ENCODE measurements around the gene EAPP.
"Not testable (repeated sequence)": the region's sequence is repeated elsewhere in the genome, so short reads cannot be mapped to it uniquely, and the experiment has no call there.

EAPP gene

DNA sequence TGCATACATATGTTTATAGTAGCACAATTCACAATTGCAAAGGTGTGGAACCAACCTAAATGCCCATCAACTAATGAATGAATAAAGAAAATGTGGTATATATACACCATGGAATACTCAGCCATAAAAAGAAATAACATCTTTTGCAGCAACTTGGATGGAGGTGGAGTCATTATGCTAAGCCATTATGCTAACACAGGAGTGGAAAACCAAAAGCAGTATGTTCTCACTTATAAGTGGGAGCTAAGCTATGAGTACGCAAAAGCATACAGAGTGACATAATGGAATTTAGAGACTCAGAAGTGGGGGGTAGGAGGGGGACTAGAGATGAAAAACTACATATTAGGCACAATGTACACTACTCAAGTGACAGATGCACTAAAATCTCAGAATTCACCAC, 61.2 kb downstream of the EAPP start:
- no peak for DNase-seq

DNA sequence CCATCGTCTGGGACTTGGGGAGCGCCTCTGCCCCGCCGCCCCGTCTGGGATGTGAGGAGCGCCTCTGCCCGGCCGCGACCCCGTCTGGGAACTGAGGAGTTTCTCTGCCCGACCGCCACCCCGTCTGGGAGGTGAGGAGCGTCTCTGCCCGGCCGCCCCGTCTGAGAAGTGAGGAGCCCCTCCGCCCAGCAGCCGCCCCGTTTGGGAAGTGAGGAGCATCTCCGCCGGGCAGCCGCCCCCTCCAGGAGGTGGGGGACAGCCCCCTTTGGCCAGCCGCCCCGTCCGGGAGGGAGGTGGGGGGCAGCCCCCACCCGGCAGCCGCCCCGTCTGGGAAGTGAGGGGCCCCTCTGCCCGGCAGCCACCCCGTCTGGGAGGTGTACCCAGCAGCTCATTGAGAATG, 63.5 kb downstream of the EAPP start:
- DNase-seq, result not testable (repeated sequence)

DNA sequence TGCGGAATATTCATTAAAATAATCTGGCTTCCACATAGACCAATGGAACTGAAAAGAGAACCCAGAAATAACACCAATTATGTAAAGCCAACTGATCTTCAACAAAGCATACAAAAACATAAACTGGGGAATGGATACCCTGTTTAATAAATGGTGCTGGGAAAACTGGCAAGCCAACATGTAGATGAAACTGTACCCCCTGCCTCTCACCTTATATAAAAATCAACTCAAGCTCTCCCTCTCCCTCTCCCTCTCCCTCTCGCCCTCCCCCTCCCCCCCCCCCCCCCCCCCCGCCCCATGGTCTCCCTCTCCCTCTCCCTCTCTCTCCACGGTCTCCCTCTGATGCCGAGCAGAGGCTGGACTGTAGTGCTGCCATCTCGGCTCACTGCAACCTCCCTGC, 64.3 kb downstream of the EAPP start:
- DNase-seq, result no peak

GRCh38 chr14:34474187-34474679, 65.3 kb downstream of the EAPP start:
- DNase-seq, result no peak

- DNase-seq, result no peak
These were observed 66.7 kb downstream of the EAPP start for GRCh38 chr14:34472706-34473279.

DNA sequence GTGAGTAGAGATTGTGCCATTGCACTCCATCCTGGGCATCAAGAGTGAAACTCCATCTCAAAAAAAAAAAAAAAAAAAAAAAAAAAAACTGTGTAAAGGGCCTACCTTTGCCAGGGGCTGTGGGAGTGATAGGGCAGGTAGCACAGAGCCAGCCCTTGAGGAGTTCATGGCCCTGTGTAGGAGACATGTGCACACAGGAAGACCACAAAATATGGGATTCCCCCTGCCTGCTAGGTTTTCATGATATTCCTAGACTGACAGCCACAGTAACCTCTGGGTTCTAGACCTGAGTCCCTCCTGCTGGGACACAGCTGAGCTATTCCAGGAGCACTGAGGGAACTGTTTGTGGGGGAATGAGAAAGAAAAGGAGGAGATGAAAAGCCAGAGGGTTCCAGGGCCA, 69.2 kb downstream of the EAPP start:
- DNase-seq, result no peak

GRCh38 chr14:34466691-34467090, 72.8 kb downstream of the EAPP start:
- no peak for DNase-seq

Data from NCI-H774 (cell line).